T-helper 2 cell (primary cell): ENCODE results near the gene SFN.
A peak's percentile ranks its signal among the peaks of the same experiment; 100 is the strongest.
"Not testable (repeated sequence)": the region's sequence is repeated elsewhere in the genome, so short reads cannot be mapped to it uniquely, and the experiment has no call there.

ENCODE experiments used
- DNase-seq, 5 experiments: peaks; one replicate each; pipeline versions ENCODE4 v3.0.0 to v3.0.0-alpha.2; 2012 to 2022
- total RNA-seq, 2 donors: gene quantifications; one replicate each; lab custom pipeline; 2026; lab: John Stamatoyannopoulos, UW

The SFN gene
- total RNA-seq: 0.61 to 1.2 reads per million in 2 donors

DNA sequence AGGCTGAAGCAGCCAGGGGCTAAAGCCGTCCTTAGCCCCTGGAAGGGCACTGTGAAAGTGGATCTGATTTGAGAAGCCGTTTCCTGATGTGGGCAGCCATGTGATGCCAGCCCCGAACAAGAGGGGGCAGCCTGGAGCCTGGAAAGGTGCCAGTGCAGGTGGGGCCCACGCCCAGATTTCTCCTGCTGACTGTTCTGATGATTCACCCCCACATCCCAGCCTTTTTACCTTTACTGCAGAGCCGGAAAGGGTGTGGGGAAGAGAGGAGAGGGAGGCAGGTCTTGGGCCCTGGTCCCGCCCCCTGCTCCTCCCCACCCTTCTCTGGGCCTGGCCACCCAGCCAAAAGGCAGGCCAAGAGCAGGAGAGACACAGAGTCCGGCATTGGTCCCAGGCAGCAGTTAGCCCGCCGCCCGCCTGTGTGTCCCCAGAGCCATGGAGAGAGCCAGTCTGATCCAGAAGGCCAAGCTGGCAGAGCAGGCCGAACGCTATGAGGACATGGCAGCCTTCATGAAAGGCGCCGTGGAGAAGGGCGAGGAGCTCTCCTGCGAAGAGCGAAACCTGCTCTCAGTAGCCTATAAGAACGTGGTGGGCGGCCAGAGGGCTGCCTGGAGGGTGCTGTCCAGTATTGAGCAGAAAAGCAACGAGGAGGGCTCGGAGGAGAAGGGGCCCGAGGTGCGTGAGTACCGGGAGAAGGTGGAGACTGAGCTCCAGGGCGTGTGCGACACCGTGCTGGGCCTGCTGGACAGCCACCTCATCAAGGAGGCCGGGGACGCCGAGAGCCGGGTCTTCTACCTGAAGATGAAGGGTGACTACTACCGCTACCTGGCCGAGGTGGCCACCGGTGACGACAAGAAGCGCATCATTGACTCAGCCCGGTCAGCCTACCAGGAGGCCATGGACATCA is at the start of gene SFN:
TSS of gene SFN (plus strand) at position 369 of the 904 bp plus-strand sequence. CDS start at position 433, 64 bp downstream.
- DNase-seq: peak in 2 of 5 experiments; percentile 42 to 63

DNA sequence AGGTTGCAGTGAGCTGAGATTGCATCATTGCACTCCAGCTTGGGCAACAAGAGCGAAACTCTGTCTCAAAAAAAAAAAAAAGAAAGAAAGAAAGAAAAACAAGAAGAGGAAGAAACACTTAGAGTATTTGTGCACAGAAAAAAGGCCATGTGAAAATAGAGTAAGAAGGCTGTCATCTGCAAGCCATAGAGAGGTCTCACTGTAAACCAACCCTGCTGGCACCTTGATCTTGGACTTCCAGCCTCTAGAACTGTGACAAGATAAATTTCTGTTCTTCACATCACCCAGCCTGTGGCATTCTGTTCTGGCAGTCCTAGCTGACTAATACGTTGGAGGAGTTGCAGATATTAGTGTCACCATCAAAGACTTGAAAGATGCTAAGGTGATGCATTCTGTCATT is 48.6 kb upstream of the SFN start:
- DNase-seq: no peak

DNA sequence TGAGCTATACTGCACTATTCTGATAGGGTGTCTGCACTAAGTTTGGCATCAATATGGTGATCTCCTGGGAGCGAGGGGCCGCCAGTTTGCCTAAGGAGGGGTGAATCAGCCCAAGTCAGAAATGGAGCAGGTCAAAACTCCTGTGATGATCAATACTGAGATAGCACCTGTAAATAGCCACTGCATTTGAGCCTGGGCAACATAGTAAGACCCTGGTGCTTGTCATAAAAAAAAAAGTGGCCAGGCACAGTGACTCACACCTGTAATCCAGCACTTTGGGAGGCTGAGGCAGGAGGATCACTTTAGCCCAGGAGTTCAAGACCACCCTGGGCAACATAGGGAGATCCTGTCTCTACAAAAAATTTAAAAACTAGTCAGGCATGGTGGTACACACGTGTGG is 48.1 kb upstream of the SFN start:
- no peak for DNase-seq

DNA sequence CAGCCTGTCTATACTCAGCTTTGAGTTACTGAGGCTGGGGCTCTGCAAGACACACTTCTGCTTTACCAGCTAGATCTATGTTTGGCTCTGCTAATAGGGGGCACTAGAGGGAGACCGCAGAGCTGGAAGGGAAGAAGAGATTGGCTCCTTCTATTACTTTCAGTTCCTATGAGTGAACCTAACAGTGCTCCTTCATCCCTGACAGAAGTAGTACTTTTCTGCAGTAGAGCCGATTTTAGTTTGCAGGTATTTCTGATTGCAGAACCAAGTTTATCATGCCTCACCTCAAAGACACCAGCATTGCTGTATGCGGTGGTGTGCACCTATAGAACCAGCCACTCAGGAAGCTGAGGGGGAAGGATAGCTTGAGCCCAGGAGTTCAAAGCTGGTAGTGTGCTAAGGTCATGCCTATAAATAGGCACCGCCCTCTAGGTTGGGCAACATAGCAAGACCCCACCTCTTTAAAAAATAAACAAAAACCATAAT is 42.1 kb upstream of the SFN start:
- peak in 2 of 5 experiments; percentile 40 to 70 for DNase-seq

DNA sequence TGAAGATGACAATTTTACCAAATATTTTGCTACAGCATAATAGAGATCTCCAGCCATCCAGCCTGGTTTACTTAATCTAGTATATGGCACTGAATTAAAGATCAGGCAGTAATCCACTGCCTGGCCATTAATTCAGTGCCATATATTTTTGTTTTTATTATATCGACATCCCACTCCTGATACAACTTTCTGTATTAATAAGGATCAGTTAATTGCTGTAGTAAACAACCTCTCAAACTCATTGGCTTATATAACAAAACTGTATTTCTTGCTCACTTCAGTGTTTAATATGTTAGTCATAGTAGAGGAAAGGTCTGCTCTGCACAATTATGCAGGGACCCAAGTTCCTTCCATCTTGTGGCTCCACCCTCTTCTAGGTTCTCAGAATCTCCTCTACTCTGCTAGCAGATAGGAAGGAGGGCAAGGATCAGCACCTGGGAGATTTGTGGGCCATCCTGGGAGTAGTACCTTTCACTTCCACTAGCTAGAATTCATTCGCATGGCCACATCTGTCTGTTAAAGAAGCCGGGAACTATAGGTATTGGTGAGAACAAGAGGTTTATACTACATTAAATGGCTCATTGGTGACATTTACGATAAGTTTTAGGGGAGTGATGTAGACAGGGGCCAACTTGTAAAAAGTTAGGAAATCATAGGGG is 40.1 kb upstream of the SFN start:
- no peak for DNase-seq

DNA sequence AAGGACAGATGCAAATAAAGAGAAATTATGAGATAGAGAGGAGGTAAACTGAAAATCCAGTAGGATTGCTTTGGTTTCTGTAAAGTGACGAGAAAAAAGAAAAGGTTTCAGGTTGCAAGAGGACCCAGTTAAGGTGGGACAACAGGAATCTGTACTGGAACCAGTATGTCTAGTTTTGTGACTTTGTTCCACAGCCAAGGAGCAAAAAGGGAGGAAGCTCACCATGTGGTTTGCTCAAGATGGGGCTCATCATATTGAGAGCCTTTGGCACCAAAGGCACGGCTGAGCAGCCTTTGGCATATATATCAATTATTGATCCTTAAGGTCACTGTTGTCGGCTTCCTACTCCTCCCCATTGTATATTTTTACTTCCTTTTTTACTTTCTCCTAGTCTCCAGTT is 38.2 kb upstream of the SFN start:
- no peak for DNase-seq

DNA sequence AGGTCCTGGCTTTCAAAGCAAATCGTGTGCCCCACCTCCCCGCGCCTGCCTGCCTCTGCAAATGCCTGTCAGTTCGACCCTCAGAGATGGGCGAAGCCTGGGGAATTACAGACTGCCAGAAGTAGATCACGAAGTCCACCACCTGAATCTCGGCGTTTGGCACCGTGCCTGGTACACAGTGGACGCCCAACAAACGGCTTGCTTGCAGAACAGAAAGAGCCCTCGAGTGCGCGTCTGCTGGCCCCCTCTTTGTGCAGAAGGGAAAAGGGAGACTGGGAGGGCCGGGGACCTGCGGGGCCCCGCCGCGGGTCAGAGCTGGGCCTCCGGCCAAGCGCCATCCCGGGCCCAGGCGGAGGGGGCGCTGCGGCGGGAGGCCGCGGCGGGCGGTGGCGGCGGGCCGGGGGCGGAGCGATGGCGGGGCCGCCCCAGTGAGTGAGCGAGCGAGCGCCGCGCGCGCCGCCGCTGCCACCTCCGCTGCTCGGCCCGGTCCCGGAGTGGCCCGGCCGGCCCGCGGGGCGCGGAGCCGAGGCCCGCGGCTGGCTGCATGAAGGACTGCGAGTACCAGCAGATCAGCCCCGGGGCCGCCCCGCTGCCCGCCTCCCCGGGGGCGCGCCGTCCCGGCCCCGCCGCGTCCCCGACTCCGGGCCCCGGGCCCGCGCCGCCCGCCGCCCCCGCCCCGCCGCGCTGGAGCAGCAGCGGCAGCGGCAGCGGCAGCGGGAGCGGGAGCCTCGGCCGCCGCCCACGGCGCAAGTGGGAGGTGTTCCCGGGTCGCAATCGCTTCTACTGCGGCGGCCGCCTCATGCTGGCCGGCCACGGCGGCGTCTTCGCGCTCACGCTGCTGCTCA is 36.5 kb upstream of the SFN start, which contains the start of gene ZDHHC18:
TSS of gene ZDHHC18 (plus strand) at position 428 of the 845 bp plus-strand sequence. CDS start at position 545, 117 bp downstream.
- peak; percentile 38 to 80 (median 66) for DNase-seq

DNA sequence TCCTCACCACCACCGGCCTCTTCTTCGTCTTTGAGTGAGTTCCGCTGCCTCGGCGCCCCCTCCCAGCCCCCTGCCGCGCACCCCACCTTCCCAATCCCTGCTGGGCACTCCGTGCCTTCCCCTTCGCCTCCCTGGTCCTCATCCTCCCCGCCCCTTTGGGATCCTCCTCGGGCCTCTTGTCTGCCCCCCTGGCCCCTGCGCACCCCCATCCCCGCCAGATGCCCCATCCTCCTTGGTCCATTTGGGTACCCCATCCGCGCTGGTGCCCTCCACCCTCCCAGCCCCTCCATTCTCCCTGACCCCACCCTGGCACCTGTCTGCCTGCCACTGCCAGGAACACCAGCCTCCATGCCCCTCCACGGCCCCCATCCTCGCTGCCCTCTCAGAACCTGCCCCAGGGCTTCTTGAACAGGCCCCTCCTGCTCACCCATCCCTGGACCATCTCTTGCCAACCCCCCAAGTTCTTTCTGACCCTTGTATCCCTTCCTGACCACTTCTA is 35.8 kb upstream of the SFN start:
- DNase-seq: no peak

DNA sequence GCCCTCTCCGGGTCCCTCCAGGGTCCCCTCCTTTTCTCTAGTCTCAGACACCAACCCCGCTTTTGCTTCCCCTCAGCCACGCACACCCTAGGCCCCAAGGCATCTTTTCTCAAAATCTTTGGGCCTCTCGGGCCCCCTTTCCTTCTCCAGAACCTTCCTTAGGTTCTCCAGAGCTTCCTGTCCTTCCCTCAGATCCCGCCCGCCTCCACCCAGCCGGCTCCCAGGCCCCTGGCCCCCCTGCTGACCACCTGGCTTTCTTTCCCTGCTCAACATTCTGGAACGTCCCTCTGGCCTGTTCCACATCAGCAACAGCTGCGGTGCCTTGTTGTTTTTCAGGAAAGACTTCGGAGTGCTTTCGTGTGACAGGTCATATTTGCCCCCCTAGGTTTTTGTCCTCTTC is 35.3 kb upstream of the SFN start:
- DNase-seq: no peak

DNA sequence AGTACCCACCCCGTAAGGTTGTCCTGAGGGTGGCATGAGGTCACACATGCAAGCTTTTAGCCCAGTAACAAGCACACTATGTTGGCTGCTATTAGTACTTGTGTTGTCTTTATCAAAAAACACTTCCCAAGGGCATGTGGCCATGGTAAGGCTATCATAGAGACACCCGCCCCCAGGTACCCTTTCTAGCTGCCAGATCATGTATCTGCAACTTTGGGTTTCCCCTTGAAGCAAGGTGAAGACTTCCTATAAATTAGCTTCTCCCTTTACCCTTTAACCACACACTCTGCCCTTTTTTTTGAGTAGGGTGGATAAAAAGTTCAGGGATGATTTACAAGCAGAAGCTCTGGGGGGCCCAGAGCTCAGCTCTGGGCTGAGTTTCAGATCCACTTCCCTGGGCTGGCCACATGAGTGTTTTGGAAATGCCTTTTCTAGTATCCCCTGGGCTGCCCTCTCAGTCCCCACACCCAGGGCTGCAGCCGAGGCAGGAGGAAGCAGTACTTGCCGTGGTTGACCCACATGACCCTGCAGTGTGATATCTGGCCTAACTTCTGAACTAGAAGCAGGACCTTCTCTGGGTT is 34.4 kb upstream of the SFN start:
- peak in 1 of 5 experiments; percentile 40 for DNase-seq

DNA sequence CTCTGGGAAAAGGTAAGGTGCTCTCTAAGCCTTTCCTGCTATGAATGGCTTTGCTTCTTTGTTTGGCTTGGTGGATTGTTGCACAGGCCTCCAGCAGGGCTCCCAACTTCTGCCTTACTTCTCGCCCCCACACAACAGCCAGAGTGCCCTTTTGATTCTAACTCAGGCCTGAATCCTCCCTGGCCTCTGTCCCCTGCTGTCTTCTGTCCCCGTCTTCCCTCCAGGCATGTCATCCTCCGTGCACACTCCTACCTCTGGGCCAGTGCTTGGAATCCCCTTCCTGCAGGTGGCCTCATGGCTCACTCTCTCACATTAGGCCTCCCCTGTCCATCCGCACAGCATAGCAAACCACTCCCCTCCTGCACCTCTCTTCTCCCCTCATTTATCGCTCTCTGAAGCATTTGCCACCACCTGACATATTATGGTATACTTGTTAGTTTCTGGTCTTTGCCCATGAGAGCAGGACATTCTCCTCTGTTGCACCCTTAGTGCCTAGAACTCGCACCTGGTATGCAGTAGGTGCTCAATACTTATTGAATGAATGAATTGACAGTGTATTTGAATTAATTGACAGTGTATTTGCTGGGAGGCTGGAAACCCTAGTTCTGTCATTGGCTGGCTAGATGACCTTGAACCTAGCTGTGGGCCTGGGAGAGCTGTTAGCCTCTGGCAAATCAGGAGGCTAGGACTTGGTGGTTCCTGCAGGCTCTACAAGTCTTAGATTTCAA is 33.6 kb upstream of the SFN start:
- no peak for DNase-seq

DNA sequence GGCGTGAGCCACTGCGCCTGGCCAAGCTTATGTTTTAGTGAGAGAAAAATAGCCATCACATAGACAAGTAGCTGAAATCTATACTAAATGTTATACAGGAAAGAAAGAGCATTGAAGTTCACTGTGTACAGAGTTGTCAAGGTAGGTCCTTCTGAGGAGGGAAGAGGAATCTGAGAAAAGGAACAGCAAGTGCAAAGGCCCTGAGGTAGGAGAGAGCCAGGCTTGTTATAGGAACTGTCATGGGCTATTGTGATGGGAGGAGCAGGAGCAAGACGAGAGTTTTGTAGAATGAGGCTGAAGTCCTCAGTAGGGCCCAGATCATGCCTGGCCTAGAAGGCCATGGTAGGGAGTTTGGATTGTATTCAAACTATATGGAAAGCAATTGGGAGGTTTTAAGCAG is 31.9 kb upstream of the SFN start:
- DNase-seq: no peak

DNA sequence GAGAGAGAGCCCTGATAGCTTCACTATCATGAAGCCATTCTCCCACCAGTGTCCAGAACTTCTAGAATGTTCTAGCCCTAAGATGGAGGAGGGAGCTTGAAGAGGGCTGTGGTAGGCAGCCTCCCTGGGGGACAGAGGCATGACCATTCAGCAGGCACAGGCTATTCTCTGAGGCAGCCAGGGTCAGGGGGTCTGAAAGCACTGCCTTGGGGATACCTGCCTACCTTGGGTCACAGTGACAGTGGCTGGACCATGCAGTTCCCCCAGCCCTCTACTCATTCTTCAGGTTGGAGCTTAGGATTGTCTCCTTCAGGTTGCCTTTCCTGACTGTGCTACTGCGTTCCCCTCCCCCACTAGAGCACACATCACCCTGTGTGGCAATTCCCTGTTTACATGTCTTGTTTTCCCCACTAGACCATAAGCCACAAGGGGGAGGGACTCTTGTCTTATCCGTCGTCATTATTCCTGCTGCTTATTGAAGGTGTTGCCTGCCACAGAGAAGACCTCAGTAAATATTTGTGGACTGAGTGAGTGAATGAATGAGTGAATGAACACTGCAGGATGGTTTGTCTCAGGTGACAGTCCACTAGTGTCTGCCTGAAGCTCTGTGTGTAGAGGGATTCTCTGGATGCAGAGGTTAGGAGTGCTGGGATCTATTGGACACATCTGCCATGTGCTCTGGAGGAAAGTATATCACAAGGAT is 31.3 kb upstream of the SFN start:
- DNase-seq: peak in 1 of 5 experiments; percentile 20

DNA sequence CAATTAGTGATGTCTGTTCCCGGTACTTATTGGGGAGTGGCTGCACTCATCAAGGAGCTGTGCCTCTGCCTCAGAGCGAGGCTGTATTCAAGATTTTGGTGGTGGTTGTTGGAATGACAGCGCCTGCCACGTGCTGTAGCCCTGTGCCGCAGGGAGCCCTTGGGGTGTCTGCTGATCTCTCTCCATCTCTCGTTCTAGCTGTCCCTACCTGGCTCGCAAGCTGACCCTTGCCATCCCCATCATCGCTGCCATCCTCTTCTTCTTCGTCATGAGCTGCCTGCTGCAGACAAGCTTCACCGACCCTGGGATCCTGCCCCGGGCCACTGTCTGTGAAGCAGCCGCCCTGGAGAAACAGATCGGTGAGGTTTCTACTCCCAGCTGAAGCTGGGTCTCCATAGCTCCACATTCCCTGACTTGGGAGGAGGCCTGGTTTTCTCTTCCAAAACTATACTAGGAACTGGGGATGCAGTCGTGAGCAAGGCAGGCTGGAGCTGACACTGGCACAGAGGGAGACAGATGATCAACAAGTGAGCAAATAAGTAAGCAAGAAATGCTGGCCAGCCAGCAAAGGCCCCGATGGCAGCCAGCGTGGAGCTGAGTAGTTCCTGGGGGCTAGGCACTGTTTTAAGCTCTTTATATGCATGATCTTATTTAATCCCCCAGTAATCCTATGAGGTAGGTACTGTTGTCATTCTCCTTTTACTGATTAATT is 30.5 kb upstream of the SFN start:
- DNase-seq: no peak

DNA sequence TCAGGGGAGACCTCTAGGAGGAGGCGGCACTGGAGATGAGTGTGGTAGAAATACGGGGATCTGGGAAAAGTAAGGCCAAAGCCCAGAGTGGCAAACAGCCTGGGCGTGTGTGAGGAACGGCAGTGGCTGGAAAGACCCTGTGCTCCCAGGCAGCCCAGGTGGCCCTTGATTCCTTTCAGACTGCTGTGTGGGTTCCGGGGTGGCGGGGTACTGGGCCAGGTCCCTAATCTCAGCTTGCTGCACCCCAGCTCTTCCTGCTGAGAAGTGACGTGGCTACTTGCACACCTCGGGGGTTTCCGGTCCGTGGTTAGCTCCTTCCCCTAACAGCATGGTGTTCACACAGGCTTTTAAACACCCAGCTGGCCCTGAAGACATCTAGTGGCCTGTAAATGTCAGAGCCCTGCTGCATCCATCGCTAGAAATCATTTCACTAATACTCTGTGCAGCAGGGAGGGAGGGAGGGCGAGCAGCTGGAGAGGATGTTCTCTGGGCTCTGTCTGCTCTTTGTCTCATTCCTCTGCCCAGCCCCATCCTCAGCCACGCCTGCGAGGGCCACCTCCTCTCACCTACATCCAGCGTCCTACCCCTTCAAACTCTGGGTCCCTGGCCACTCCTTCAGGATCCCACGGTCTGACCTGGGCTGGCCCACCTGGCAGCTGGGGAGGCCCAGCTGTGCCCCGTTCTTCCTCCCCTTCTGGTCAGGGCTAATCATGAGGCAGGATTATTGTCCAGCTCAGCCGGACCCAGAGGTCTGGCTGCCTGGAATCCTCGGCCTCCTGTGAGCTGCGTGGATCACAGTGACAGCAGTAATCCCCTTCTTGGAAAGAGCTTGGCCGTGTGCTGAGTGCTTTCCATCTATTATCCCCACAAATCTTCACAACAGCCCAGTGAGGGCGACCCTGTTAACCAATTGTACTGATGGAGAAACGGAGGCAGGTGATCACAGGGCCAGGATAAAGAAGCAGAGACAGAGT is 29.2 kb upstream of the SFN start:
- DNase-seq: peak; percentile 67 to 99 (median 90)

DNA sequence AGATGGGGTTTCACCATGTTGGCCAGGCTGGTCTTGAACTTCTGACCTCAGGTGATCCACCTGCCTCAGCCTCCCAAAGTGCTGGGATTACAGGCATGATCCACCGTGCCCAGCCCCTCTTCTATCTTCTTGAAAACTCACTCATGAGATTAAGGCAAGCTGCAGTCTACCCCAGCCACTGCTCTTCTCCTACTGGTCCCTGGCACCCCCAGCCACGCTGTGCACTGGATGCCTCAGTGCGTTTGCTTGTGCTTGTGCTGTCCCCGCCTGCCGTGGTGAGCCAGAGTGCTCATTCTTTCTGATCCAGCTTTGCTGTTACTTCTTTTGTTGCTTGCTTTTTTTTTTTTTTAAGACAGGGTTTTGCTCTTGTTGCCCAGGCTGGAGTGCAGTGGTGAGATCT is 25.3 kb upstream of the SFN start:
- not testable (repeated sequence) for DNase-seq

DNA sequence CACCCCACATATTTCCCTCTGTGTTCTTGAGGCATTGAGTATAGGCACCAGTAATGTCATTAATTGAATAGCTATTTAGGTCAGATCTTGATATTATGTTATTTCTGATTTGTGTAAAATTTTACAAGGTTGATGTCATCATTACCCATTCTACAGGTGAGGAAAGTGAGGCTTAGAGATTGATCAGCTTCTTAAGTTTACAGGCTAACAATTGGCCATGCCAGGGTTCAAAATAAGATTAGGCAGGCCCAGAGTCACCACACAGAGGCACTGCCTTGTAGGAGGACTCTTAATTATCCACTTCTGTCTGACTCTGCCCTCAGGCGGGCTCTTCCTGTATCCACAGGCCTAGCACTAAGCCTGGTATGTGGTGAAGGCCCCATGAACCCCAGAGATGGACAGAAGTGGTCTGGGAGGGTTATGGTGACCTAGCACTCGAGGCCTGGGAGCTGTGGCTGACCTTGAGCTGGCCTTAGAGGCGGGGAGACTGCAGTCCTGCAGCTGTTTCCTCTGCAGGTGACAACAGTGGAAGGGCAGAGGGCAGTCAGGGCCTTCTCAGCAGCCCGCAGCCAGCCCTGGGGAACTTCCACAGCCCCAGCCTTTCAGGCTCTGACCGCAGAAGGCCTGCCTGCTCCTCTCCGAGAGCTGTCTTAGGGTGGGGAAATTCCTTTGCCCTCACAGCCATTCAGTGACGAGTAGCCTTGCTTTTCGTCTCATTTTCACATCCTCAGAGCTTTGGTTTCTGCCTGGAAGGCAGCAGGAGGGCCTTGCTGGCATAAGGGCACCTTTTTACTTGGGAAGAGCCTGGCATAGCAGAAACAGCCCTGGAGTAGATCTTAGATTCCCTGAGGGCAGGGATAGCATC is 24.2 kb upstream of the SFN start:
- DNase-seq: peak; percentile 35 to 76 (median 60)

DNA sequence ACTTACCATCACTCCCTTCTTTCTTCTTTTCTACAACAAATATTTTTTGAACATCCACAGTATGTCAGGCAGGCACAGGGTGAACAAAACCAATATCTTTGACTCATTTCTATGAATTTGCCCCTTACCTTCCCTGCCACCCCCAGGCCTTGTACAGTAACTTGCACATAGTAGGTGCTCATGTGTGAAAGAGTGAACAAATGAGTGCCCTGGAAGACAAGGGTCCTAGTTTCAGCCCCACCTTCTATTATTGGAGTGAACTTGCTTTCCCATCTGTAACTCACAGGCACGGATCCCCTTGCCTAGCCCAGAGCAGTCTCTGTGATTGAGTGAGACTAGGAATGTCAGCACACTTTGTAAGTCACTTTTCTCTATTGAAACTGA is 23.6 kb upstream of the SFN start:
- no peak for DNase-seq
